RPMI7951 (cell line): Measurements from ENCODE around the gene MAP3K15. TPM values are rescaled to one million over a fixed set of nuclear protein-coding genes. Genes with fewer than 3 reads are reported as not detected.

ENCODE experiments used
- DNase-seq: peaks from one replicate; pipeline ENCODE4 v3.0.0-alpha.2; 2012; ENCODE audit warnings: low read depth
- total RNA-seq: library from RNA; depleted of rRNA; stranded (reverse); fragments of >200 nt; shearing (Covaris generic); gene quantifications from 2 replicates; pipeline ENCODE4 v1.2.3, GENCODE V29; 2014; rRNA removed

MAP3K15 gene
- total RNA-seq, 1 experiment from 2014 or later, result not detected

DNA sequence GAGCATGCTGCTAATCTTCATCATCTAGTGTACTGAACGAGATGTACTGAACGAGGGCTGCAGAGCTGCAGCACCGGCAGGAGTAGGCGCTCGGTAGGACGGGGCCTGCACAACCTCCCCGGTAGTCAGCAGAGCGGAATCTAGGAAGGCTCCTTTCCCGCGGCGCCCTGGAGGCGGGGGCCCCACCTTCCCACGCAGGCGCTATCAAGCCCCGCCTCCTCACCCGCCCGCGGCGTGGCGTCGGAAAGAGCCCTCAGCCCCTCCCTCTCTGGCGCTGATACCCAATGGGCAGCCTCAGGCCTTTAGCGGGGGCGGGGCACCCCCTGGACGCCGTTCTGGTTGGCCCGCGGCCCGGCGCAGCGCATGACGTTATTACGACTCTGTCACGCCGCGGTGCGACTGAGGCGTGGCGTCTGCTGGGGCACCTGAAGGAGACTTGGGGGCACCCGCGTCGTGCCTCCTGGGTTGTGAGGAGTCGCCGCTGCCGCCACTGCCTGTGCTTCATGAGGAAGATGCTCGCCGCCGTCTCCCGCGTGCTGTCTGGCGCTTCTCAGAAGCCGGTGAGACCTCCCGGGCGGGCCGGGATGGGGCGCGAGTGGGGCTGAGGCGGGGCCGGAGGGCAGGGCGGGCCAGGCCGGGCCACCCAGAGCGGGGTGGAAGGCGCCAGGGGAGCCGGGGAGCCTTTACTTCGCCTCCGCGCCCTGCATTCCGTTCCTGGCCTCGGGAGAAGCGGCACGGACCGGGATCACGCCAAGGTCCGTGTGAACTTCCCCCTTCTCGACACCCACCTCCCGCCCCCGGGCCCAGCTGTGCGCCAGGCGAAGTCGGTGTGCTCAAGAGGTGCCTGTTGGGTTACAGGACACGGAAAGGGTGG lies 171.5 kb downstream of the MAP3K15 start, which contains the start of gene PDHA1:
Gene PDHA1, plus strand, starts transcription at position 393 of the 874 bp plus-strand sequence. Its CDS starts 111 bp downstream, at position 504.
- peak; percentile 92 for DNase-seq

DNA sequence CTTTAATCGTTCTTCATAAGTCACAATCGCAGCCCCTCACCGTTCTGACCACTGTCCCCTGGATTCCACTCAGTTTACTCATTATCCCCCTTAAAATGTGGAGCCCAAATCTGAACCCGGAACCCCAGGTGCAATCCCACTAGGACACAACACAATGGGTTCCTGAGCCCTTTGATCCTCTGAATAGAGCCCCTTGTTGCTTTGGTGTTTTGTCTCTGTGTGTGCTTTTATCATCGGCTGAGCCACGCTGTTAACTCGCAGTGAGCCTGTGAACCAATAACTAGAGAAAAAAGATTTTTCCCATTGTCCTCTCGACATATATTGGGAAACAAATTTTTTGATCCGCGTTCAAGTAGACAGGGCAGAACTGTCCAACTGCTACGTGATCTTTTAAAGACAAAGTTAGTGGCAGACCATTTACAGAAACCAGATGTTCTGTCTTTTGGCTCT lies 172.2 kb downstream of the MAP3K15 start:
- DNase-seq, result no peak

DNA sequence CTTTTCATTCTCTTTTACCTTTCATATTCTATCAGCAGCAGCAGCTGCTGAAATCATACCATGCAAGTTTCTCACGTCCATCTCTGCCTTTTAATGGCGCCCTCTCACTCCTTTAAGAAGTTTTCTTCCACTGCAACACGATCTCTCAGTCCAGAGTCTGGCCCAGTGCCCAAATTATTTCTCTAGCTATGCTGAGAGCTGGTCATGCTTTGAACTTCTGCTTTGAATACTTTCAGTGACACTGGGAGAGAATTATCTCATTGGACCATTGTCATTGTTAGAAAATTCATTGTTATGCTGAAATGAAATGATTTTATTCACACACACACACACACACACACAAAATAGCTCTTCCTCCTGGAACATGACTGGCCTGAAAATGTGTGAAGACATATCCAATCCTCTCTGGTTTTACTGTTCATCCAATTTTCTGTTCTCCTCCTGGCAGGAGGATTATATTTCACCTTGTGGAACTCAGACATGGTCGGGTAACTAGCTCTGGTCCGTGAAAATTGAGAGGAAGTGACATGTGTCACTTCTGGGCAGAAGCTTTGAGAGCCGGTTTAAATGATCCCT lies 172.9 kb downstream of the MAP3K15 start:
- DNase-seq, result no peak

DNA sequence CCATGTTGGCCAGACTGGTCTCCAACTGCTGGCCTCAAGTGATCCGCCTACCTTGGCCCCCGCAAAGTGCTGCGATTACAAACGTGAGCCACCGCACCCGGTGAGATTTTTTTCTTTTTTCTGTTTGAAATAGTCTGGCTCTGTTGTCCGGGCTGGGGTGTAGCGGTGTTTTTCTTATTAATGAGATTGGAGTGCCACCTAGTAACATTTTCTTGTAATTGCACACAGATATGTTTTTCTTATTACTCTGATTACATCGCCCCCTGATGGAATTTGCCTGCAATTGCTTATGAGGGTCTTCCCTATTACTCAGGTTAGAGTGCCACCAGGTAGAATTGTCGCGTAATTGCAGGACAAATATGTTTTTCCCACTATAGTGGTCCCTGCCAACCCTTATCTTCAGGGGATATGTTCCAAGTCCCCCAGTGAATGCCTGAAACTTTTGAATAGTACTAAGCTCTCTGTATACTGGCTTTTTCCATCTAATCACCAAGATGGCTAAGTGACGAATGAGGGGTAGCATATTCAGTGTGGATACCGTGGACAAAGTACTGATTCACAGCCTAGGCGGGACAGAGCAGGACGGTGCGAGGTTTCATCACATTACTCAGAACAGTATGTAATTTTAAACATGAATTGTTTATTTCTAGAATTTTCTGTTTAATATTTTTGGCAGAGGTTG lies 180.2 kb downstream of the MAP3K15 start:
- peak; percentile 24 for DNase-seq

DNA sequence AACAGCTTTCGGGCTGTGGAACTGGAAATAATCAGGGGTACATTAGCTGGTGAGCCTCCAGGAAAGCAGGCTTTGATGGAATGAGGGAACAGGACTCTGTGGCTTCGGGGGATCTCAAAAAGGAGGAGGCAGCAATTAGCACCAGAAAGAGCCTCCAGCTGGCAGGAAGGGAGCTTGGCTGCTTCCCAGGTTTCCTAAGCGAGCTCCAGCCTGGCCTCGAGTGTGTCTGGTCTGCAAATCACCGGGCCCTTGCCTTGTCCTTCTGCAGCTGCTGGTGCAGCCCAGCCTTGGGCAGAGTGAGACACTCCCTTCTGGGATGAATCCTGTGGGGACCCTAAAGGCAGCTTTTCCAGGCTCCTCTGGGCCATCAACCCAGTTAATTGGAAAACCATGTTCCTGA lies 182.3 kb downstream of the MAP3K15 start:
- DNase-seq, result peak; percentile 63

DNA sequence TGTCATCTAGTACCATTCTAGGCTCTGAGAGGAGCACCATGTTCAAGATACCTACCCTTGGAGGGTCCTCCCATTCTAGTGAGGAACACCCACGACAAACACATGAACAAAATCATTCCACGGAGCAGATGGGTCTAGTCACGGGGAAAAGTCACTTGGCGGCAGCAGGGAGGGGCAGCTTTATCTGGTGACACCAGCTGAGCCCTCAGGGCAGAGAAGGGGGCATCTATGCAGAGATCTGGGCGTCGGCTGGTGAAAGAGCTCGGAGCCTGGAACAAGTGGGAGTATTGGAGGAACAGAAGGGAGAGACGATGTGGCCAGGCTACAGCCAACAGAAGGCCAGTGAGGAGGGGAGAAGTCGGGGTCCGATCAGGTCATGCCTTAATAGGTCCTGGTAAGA lies 183.5 kb downstream of the MAP3K15 start:
- no peak for DNase-seq

DNA sequence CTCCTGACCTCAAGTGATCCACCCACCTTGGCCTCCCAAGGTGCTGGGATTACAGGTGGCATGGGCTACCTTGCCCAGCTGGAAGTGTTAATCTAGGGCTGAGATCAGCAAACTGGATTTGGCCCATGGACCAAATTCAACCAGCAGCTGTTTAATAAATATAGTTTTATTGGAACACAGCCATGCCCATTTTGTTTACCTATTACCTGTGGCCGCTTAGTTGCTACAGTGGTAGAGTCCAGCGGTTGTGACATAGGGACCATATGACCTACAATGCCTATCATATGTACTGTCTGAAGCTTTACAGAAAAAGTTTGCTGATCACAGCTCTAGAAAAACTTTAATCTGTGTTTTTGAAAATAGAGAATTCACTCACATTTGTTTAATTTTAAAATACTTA lies 188.7 kb downstream of the MAP3K15 start:
- DNase-seq, result no peak

Other genes with a start within 250 kb of the MAP3K15 start
- 91.4 and 109 TPM in 2 replicates for gene PDHA1, start 171.6 kb downstream of the MAP3K15 start, total RNA-seq